ENCODE data around the gene HSD17B12. TPM values are rescaled to one million over a fixed set of nuclear protein-coding genes. Genes with fewer than 3 reads are reported as not detected.

HSD17B12 gene
- total and polyA plus RNA-seq, 2 of the 8 experiments (the other 6 are each of a cell fraction or from before 2014, with no cell fraction given), result 46.0 to 121 TPM

- no peak for TF ChIP-seq SIN3A (conservative IDR thresholded peaks at IDR 0.05 in 1 of 2, IDR thresholded peaks at IDR 0.05 in 1 of 2; ENCODE audit: low read depth in 1 of 2, low read length in 2 of 2)
- TF ChIP-seq HDAC6 (IDR thresholded peaks at IDR 0.05; ENCODE audit: low read depth, low read length), result no peak
- TF ChIP-seq POU5F1 (IDR thresholded peaks at IDR 0.05; ENCODE audit: low read depth, low read length), result no peak
Observed at GRCh38 chr11:43732225-43732624, 51.7 kb downstream of the HSD17B12 start (continued).

Data from H1 (cell line).